SK-N-DZ (cell line): ENCODE measurements around the gene MYO3B.
"Not testable (repeated sequence)": the region's sequence is repeated elsewhere in the genome, so short reads cannot be mapped to it uniquely, and the experiment has no call there.

Experiments used
- DNase-seq: peaks from one replicate; pipeline ENCODE4 v3.0.0-alpha.2; 2015; ENCODE audit warnings: low spot score

Gene MYO3B

GRCh38 chr2:170503971-170504809 is 326.2 kb downstream of the MYO3B start:
- no peak for DNase-seq

GRCh38 chr2:170504810-170505145 is 326.8 kb downstream of the MYO3B start:
- no peak for DNase-seq

DNA sequence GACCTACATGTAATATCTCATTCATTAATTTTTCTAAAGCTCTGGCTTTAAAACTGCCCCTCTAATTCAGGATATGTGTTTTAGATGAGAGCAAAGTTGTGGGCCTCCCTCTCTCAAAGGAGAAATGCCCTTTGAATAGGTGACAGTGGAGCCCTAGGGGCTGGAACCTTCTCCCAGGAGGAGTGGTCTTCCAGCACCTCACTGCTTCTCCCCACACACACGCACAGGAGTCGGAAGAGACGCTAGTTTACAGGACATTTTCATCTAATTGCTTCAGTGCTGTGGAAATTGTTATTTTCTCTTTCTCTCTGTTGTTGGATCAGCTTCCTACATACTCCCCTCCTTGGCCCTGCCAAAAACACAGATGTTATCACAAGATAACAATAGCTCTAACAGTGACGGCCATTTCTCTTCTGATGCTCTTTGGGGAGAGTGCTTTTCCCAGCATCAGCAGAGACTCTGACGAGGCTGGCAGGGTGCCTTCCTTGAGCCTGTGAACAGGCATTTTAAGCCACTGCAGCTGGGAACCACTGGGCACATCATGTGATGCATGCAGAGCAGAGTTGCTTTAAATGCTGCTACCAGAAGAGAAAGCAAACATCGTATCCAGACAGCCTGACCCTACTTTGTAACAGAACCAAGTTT is 327.8 kb downstream of the MYO3B start:
- DNase-seq: no peak

- no peak for DNase-seq
Observed at GRCh38 chr2:170509452-170510193, 331.7 kb downstream of the MYO3B start.

GRCh38 chr2:170512266-170512665 is 334.3 kb downstream of the MYO3B start:
- no peak for DNase-seq

DNA sequence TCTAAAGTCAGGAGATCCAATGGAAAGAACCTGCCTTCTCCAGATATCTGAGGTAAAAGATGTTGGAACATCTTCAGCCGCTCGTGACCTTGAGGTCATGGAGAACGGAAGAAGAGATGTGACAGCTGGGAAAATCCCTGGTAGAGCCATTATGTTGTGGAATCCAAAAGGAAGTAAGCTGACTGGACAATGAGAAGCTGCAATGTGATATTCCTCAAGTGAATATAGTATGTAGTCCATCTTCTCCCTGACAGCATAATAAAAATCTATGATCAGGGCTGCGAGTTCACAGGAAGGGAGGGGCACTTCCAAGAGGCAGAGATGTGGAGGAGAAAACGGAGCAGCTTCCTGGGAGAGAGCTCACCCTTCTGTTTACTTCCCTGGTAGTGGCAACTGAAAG is 336.2 kb downstream of the MYO3B start:
- no peak for DNase-seq

DNA sequence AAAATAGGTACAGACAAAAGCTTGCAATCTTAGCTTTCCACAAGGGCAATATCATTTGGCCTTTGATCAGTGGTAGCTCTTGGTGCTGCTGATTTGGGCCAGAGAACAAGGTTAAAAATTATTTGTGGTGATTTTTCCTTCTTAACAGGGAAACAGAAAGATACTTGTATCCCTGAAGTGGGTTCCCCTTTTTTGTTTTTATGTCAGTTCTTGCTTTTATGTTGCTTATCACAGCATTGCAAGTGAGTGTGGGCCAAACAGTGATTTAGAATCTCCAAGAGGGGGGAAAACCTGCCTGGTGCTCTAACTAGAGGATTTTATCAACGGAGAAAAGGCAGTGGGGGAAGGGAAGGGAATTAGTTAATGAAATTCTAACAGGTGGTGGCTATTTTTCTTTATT is 339.6 kb downstream of the MYO3B start:
- DNase-seq: no peak

DNA sequence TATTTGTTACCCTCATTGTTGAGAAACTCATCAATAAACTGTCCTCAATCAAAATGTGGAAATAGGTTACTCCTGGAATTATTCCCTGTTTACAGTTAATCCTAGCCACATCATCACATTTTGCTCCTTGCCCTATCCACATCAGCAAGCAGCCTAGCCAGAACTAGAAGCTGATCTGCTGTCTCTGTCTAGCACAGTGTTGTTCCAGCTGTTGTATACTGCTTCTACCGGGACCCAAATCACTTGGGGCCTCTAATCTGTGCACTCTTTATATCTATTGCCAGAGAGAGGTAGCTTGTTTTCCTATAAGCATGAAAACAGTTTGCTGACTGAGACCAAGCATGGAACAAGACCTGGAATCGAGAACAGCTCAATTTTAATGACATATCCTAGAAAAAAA is 341.0 kb downstream of the MYO3B start:
- no peak for DNase-seq

DNA sequence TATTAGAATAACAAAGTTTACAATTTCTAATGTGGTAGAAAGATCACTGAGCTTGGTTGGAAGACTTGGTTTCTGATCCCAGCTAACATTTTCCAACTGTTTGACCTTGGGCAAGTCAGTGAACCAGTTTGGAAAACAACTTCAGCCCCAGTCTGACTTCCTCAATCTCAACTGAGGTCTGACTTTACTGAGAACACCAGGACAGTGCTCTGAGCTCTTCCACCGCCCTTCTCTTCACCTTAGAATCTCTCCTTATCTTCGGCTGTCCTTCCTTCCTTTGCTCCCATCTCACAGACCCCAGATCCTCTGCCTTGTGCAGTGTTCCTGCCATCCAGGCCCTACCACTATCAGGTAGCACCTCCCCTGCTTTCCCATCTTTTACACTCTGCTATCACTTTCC is 343.4 kb downstream of the MYO3B start:
- DNase-seq: no peak

DNA sequence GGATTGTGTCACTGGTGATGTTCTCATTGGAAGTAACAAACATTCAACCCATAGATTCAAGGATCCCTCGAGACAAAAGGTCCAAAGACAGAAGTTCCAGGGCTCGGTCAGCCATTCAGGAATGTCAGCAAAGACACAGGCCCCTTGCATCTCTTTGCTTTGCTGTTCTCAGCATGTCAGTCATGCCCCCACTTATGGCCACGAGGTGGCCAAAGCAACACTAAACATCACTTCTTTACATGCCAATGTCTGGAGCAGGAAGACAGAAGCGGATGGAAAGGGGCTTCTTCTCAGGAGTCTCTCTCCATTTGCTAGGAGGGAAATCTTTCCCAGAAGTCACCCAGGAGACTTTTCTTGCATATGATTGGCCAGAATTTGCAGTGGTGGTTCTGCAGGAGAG is 345.6 kb downstream of the MYO3B start:
- DNase-seq: no peak

DNA sequence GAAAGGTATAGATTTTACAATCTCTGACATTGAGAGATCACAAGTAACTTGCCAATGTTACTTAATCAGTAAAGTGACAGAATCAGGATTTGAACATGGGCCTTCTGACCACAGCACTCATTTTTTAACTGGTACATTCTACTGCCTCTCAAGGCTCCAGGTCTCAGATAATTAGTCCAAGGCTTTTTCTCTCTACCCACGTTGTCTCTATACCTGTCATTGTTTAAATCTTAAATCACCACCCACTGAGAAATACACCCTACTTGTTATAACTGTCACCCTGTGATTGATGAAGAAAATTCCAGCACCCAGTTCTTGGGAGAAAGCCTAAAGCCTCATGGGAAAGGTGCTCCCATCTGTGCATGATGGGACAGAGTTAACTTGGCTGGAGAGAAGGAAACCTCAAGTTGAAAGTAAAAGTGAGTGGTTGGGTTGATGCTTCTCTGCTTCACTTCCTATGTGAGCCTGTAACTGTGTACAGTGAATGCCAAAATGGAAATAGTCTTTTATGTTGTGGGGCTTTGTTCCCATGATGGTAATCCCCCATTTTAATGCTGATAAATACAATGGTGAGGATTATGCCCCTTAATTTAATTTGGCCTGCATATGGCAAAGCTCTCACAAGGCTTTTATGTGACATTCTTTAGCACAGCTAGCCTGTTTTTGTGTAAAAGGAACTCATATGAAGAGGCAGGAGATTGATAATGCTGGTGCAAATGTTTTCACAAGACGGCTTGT is 347.1 kb downstream of the MYO3B start:
- no peak for DNase-seq

DNA sequence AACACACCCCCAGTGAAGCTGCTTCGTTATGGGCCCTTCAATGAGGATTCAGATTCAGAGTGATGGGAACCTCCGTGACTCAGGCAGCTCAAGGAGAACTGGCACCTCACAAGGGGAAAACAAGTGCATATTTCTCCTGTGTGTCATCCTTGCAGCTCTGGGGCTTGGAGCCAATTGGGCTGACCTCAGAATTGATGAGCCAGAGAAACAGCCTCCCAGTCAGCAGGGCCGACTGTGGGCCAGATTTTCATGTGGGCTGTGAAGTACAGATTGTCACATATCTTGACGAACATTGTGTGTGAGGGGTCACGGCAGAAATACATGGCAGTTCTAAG is 347.6 kb downstream of the MYO3B start:
- no peak for DNase-seq

DNA sequence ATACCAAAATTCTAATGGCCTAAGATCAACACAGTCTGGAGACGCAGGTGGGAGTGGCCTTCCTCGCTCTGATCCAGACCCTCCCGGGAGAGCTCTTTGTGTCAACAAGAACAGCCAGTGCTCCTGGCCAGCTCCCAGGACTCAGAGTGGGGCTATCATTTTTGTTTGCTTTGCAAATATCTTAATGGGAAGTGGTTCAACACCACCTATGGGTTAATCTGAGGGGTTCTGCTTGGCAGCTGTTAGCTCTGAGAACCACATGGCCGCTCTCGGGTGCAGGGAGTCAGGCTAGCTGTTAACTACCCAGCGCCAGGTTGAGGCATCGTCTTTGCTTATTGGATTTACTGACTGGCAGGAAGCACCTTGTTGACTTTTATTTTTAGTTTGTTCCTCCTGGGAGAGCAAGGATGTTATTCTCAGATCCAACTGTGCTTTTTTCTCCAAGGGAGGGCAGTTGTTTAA is 352.4 kb downstream of the MYO3B start:
- no peak for DNase-seq

GRCh38 chr2:170530803-170531564 is 353.0 kb downstream of the MYO3B start:
- no peak for DNase-seq

DNA sequence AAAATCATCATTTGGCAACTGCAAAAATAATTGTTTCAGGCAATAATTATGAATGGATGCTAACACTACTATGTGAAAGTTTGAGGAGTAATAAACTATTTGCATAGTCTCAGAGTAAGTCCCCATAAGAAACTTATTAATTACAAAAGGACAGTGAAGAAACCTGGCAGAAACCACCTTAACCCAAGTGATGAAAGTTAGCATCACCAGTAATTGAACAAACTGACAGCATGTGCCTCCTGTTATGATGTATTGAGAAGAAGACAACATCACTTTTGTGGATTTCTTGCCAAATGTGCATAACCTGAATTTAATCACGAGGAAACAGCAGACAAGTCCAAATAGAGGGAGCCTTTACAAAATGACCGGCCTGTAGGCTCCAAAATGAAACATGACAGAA is 353.9 kb downstream of the MYO3B start:
- DNase-seq: no peak

DNA sequence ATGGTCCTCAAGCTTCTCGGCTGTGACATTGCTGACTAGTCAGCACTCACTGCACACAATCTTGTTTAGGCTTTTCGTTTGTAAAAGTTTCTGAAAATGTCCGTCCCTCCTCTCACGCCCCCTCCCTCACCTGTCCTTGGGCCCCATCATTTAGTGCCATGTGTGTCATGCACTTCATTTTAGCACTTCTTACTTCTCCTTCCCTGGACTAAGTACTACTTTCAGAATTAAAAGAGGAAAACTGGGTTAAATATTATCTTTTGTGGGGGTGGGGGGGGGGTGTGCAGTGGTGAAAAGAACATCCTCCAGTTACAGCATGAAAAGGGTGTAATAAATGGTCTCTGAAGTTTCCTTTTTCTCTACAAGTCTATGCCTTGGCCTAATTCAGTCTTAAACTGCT is 355.2 kb downstream of the MYO3B start:
- DNase-seq: no peak

DNA sequence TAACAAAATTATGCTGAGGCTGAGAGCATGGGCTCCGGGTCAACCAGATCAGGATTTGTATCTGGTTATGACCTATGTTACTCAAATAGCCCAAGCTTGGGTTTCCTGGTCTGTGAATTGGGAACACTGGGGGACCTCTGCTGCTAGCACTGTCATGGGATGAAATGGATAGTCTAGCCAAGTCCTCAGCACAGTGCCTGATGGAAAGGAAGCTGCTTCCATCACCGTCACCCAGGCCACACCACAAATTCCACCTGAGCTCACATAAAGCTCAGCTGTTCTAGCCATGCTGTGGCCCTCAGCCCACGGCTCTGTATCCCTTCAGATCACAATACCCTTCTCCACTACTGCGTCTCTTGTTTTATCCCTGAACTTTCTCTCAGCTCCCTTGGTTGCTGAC is 357.6 kb downstream of the MYO3B start:
- no peak for DNase-seq

DNA sequence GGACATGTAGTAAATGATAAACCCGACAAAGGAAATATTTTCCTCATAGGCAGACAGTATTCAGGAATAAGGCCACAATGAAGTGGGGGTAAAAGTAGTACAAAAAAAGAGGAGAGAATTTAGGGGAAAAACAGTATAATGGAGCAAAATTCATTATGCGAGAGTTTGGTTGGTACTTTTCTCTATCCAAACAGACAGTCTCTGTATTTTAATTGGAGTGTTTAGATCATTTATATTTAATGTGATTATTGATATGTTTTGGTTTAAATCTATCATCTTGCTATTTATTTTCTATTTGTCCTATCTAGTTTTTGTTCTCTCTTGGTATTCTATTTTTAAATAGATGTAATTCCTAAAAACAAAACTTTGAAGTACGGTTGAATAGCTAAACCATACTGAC is 366.9 kb downstream of the MYO3B start:
- no peak for DNase-seq

- no peak for DNase-seq
Observed at GRCh38 chr2:170548304-170548703, 370.4 kb downstream of the MYO3B start.

DNA sequence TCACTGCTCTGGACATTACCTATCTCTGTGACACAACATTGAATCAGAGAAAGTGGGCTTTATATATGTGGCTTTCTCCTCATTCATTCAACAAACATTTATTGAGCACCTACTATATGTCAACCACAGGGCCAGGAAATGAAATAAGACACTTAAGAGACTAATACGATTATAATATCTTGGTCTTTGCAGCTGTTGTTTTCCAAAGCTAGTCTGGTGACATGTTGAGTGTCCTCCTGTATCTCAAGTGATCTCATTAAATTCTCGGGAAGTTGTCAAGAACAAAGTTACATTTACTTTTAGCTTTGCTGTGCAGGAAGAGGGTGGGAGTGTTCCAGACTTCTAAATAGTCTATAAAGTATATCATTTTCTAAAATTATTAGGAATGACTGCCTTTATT is 372.6 kb downstream of the MYO3B start:
- no peak for DNase-seq

GRCh38 chr2:170551899-170552298 is 374.0 kb downstream of the MYO3B start:
- not testable (repeated sequence) for DNase-seq
